SKM-1 (cell line): ENCODE results near the gene NGEF.

Source experiments
- DNase-seq: peaks from one replicate; lab custom pipeline; 2025; ENCODE audit not compliant: unreplicated experiment; lab: John Stamatoyannopoulos, UW

The NGEF gene

DNA sequence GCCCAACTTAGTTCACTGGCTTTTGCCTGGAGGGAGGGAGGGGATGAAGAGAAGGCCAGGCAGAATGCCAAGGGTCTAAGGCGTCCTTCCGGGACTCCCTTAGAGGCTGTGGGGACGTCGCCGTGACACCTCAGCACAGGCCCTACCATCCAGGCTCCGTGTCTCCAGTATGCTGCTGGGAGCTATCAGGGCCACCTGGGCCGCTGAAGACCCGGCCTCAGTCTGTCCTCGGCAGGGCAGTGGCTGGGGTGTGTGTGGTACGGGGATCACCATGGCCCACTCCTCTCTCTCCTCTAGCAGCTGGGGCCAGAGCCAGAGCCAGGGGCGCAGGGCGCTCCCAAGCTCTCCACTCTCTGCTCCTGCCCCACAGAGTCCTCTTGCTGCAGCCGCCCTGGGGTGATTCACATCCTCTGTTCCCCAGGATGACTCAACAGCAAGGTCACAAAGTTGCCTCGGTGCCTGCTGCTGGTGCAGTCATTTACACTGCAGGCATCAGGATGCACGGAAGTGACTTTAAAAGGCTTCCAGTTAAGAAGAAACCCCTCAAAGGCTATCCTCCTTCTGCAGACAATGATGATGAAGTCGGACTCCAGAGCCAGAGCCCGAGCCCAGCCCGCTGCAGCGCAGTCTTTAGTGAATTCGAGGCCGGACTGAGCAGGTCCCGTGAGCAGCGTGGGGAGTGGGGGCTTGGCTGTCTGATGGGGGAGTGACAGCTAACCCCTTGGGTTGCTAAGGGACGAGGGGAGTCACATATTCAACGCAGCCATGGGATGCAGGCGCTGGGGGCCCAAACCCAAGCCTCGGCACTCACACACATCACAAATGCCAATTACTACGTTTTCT, 111.1 kb downstream of the NGEF start:
- DNase-seq = peak; percentile 9

DNA sequence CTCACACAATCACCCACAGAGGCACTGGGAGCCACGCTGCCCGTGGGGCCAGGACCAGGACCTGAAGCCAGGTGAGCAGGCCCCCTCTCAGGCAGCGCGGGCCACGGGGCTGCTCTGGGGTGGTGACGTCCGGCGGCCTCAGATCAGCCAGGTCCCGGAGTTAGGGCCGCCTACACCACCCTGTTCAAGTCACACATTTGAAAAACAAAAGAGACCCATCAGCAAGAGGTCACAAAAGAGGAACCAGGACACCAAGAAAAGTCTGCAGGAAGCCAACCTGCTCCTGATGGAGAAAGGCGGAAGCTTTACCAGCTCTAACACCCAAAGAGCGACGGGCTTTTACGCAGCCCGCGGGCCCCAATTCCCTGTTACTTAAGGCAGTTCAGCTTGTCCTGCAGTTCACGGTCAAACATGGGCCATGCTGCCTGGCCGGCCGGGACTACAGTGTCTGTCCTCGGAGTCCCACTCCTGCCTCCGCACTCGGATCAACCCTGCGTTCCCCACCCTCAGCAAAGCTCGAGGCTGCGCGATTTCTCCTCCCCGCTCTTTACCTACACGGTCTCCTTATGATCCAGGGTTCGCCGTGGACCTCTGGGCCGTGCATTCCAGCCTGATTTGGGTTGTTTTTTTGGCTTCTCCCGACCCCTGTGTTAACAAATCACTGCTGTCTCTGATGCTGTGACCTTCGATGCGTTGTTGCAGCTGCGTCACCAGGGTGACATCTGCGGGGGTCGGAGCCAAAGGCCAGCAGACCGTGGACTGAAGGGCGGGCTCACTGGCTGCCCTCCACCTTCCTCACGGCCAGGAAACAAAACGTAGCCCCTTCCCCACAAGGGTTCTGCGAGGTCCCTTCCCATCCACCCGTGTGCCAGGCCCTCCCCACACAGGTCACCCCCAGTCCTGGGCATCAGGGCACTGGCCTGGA, 112.0 kb downstream of the NGEF start:
- no peak for DNase-seq

DNA sequence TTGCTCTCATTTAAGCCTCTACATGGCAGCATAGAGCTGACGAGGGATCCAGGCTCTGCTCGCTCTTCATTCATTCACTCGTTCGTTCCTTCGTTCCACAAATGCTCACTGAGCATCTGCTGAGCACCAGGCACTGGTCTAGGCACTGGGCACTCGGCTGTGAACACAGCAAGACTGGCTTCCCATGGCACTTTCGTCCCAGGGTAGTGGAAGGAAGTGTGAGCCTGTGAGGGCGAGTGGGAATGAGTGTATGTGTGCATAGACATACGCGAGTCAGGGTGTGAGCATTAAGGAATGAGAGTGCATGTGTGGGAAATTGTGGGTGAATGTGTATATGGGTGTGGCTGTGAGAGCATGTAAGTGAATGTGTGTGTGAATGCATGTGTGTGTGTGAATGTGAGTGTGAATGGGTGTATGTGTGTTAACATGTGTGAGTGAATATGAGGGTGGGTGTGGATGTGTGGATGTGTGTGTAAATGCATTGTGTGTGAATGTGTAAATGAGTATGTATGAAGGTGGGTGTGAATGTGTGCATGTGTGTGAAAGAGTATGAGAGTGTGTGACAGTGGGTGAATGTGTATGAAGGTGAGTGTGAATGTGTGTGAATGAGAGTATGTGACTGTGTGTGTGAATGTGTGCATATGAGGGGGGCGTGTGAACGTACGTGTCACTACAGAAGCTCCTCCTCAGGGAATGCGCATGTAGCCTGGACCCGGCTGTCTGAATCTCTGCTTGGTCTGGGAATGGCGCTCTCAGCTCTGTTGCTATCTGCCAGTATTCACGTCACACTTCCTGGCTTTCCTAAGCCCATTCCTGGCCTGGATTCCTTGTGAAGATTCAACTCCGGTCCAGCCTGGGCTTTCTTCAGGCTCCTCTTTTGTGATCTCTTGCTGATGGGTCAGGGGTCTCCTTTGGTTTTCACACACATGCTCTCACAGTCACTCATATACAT, 114.2 kb downstream of the NGEF start:
- DNase-seq = no peak

DNA sequence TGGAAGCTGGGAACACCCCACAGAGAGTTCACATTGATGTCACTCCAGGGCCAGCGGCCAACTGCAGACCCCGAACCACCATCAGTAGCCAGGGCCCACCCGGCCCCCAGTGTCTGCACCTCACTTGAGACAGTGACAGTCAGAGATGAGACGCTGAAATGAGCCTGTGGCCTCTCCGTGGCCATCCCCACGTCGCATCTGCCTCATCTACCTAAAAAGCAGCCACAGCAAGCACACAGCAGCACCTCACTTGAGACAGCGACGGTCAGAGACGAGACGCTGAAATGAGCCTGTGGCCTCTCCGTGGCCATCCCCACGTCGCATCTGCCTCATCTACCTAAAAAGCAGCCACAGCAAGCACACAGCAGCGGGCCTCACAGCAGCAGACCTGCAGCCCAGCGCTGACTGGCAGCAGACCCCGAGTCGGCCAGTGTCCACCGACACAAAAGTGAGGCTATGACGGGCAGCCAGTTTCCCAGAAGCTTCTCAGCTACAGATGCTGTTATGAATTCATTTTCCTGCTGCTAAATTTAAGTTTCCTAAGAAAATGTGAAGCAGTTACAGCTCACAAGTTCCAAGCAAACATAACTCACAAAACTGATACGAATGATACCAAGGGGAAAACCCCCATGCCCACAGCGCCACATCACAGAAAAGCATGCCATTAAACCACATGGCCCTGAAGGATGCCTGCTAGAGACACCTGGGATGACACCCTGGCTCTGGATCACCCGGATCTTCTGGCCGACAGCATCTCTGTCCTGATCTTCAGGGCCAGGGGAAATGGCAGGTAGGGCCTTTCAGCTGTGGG, 115.3 kb downstream of the NGEF start:
- no peak for DNase-seq

DNA sequence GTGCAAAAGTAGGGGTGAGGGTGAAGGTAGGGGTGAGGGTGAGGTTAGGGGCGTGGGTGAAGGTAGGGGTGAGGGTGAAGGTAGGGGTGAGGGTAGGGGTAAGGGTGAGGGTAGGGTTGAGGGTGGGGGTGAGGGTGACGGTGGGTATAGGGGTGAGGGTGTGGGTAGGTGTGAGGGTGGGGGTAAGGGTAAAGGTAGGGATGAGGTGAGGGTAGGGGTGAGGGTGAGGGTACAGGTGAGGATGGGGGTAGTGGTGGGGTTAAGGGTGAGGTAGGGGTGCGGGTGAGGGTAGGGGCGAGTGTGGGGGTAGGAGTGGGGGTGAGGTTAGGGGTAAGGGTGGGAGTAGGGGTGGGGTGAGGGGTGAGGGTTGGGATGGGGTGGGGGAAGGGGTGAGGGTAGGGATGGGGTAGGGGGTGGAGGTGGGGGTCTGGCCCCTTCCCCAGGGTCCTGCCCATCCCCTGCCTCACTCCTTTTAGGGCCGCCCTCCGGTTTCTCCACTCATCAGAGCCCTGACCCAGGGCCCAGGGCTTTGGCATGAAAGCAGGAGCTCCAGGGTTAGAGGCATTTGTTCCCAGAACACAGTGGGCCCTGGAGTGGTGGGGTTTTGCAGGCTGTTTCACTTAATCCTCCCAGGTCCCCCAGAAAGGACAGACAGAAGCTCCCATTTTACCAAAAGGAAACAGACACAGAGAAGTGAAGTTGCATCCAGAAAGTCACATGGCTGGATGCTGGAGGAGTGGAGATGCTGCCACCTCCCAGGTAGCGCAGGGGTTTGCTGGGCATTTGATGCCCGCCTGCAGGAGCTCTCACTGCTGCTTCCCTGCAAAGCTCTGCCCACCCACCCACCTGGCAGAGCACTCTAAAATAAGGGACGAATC, 116.1 kb downstream of the NGEF start:
- DNase-seq = no peak

DNA sequence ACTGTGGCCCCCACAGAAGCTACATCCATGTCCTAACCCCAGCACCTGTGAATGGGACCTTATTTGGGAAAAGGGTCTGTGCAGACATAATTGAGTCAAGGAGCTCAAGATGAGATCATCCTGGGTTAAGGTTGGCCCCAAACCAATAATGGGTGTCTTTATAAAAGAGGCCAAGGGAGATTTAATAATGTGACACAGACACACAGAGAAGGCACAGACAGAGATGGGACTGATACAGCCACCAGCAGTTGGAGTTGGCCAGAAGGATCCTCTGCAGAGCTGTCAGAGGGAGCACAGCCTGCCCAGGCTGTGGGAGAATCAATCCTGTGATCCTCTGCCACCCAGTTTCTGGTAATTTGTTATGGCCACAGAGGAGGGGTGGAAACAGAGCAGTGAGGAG, 116.9 kb downstream of the NGEF start:
- no peak for DNase-seq

DNA sequence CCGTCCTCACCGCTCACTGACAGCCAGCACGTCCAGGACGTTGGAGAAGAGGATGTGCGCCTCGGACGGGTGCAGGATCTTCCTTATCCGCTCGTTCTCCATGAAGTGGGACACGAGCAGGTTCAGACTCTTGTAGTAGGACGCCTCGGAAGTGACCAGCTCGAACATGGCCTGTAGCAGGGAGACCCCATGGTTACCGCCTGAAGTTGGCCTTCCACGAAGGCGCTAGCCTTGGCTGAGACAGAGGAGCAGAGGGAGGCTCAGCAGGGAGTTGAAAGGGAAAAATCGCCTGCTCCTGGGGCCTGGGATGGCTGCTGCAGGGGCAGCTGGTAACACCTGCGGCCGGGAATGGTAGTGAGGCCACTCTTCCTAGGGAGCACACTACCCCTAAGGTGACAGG, 118.3 kb downstream of the NGEF start:
- no peak for DNase-seq

DNA sequence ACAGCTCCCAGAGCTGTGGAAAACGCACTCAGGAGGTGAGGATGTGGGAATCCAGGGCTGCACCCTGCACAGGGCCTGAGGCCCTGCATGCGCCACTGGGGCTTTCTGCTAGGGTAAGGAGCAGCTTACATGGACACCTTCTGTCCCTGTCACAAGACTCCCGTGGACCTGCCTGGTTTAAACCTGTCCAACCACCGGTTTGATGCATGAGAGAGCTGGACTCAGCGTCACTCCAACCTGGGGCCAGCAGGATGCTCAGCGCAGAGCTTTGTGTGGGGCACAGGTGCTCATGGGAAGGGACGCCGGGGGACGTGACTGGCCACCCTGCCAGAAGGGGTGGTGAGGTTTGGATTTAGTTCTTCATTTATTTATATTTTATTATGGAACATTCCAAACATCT, 118.8 kb downstream of the NGEF start:
- no peak for DNase-seq

DNA sequence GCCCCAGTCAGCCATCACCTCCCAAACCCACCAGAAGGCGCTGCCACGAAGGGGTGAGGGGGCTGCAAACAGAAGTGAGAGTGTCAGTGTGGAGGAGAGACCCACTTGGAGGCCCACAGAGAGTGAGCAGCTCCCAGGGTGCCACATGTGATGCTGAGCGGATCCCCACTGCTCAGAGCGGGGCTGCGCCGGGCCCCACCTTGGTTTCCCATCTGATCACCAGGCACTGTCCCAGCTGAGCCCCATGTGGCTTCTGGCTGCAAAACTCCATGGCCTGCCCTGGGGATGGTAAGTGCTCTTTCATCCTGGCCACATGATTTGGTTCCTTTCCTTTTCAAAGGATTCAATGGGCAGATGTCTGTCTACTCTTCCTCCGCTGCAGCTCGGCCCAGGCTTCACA, 119.2 kb downstream of the NGEF start:
- no peak for DNase-seq

DNA sequence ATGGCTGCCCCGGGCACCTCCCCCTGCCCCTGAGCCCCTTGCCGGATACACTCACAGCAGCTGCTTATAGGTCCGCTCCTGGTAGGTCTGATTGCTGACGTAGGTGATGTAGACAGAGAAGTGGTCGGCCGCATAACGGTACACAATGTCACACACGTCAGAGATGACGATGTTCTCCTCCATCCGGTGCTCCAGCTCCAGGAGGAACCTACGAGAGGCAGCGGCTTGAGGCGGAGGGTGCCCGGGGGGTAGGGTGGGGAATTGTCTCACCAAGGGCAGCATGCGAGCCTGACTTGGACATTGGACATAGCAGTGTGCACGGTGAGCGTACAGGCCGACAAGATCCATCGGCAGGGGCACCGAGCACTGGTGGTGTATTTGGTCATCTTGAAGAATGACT, 120.2 kb downstream of the NGEF start:
- no peak for DNase-seq

DNA sequence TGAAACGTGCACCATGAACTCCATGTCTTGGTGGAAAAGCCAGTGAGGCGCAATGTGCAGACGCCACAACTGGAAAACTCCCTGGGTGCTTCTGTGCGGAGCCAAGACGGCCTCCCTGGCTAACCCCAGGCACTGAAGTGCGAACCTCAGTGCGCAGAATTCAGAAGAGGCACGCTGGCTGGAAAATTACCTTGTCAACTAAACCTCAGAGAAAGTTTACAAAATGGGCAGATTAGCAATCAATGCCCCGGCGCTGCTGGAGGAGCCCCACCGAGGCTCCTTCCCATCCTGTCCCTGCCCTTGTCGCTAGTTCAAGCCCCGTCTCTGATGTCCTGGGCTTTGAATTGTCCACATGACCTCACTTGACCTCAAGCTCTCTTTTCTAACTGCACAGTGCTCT, 120.8 kb downstream of the NGEF start:
- no peak for DNase-seq

DNA sequence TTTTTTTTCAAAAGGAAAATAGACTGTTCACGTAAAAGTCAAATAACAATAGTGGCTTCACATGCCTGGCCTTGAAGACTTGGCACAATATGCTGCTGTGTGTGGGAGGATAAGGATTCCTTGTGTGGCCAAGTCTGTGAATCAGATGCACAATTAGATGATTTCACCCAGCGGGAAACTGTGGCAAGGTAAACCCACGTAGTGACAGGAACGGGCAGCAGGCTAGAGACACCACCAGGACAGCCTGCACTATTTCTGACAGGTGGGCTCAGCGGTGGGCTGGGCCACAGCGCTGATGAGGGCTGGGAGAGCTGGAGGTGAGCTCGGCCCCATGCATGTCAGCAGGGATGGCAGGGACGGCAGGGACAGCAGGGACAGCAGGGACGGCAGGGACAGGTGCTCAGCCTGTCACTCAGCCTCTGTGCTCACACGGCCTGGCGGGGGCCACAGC, 121.4 kb downstream of the NGEF start:
- DNase-seq = no peak

DNA sequence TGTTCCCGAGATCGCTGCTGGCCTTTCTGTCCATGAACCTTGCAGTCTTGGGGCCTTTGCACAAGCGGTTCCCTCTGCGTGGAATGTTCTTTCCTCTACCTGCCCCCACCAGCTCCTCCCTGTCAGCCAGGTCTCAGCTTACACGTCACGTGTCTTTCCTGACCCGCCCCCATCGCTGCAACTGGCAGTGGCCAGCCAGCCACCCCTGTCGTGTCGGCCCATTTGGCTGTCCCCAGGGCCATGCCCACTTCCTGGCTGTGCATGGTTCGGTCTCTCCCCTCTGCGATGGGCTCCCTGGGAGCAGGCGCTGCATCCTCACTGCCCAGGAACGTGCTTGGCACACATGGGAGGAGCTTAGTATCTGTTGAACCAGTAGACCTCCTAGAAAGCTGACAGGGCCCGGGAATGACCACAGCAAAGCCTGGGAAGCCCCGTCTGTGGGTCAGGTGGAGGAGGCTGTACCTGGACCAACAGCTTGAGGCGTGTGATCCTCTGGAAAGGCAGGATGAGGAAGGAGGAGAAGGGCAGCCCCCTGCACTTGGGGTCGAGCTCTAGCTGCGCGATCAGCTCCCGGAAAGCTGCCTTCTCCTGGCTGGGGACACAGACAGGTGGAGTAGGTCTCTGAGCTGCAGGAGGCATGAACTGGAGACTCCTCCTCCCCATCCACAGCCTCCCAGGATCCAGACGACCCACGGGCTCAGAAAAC, 122.0 kb downstream of the NGEF start:
- no peak for DNase-seq

DNA sequence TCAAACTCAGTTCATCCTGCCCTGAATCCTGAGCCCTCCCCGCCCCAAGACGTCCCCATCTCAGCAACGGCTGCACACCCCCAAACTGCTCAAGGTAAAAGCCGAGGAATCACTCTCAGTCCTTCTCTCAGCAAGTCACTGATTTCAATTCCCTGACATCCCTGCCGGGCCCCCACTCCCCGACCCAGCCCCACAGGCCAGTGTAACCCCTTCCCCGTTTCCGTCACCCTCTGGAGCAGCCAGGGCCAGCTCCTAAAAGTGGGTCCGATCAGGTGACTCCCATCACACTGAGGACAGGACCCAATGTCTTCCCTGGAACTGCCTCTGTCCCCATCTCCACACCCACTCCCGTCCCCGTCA, 122.5 kb downstream of the NGEF start:
- no peak for DNase-seq

DNA sequence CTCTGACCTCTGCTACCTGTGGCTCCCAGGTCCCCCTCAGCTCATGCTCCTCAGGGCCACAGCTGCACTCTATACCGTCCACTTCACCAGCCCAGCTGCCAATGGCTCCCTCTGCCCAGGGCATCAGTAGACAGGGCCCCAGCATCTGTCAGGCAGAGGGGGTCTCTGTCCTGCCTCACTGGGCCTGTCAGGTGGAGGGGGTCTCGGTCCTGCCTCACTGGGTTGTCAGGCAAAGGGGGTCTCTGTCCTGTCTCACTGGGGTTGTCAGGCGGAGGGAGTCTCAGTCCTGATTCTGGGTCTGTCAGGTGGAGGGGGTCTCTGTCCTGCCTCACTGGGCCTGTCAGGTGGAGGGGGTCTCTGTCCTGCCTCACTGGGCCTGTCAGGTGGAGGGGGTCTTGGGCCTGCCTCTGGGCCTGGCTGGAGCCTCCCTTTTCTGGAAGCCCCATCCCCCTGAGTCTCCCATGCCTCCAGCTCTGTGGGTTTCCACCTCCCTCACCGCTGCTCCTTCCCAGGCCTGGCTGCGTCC, 123.1 kb downstream of the NGEF start:
- DNase-seq = no peak

DNA sequence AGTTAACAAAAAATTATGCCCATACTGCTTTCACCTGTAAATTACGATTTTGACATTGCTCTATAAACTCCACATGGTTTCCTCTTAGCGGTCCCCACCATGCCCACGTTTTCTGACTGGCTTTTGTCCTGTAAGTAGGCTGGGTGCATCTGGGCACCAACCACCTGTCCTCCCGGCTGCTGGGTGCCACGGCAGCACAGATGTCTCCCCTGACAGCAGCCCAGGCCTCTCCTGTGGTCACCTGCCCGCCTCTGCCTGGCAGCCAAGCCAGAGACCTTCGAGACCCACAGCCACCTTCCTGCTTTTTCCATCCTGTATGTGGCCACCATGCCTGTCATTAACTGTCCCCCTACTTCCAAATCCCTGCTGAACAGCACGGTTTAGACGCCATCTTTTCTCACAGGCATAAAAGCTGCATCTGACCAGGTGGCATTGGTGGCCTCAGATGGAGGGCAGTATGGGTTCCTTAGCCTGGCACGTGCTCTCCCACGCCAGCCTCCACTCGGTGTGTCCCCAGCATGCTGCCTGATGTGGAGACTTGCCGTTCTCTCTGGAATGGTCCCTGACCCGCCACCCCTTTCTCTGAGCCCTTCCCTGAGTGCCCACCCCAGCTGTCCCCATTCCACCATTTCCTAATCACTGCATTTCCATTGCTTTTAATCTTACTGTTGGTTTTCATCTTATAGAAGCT, 124.1 kb downstream of the NGEF start:
- DNase-seq = no peak

DNA sequence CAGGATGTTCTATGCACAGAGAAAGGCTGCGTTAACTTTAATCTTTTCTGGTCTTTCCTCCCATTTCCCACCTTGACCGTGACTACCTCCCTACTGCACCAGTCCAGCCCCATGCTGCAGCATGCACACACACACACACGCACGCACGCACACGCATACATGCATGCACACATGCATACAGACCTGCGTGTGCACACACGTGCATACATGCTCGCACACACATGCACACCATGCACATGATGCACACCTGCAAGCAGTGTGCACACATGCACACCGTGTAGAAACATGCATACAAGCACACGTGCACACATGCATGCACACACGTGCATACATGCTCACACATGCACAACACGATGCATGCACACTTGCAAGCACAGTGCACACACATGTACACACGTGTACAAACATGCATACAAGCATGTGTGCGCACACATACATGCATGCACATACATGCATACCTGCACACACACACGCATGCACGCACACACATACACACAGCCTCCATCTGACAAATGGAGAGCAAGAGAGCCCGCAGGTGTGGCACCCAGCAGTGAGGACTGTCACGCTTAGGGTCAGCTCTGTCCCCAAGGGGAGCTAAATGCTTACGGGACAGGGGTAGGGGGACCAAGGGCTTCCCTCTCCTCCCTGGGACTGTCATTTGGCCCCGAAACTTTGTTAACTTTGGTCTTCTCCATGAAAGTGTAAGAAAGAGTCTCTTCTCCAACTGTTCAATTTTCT, 124.8 kb downstream of the NGEF start:
- DNase-seq = no peak
